CD8-positive, alpha-beta memory T cell (primary cell): ENCODE measurements around the gene ETS2. TPM values are rescaled to one million over a fixed set of nuclear protein-coding genes. Genes with fewer than 3 reads are reported as not detected.

ENCODE experiments used
- CTCF ChIA-PET: fragments of 350-600 bp; sonication (Branson Sonifier 250); formaldehyde crosslinking; loops from one replicate; lab custom pipeline; 2021; ENCODE audit warnings: antibody characterized with exemption; lab: Charles Lee
- POLR2A ChIA-PET: fragments of 350-600 bp; sonication (Branson Sonifier 250); formaldehyde crosslinking; loops from one replicate; lab custom pipeline; 2021; ENCODE audit warnings: antibody characterized with exemption; lab: Charles Lee
- DNase-seq, 5 donors: peaks; one replicate each; pipeline versions ENCODE4 v3.0.0 to v3.0.0-alpha.2; 2020 to 2022; ENCODE audit warnings: mixed read lengths in 1 of 5
- H3K27ac ChIP-seq: one replicate; pipeline ENCODE4 v1.7.0; 2013; ENCODE audit warnings: low read depth, mild to moderate bottlenecking, low read length, moderate library complexity
- H3K27me3 ChIP-seq: 2 replicates; pipeline ENCODE4 v1.7.0; 2013; ENCODE audit warnings: low read length, mild to moderate bottlenecking; ENCODE audit not compliant: insufficient read depth, poor library complexity, severe bottlenecking
- H3K36me3 ChIP-seq: 2 replicates; pipeline ENCODE4 v1.7.0; 2013; ENCODE audit warnings: mild to moderate bottlenecking, low read length, moderate library complexity; ENCODE audit not compliant: insufficient read depth
- H3K4me1 ChIP-seq: 2 replicates; pipeline ENCODE4 v1.7.0; 2013; ENCODE audit warnings: mild to moderate bottlenecking, low read length, moderate library complexity; ENCODE audit not compliant: insufficient read depth
- H3K4me3 ChIP-seq: 2 replicates; pipeline ENCODE4 v1.7.0; 2013; ENCODE audit warnings: mild to moderate bottlenecking, low read length
- H3K9me3 ChIP-seq: 2 replicates; pipeline ENCODE4 v1.7.0; 2013; ENCODE audit warnings: mild to moderate bottlenecking, low read length
- H3K27ac Mint-ChIP-seq, 8 donors: one replicate each; pipeline ENCODE4 v1.8.0; 2020 to 2021; ENCODE audit warnings: mixed read lengths in 8 of 8, mild to moderate bottlenecking in 6 of 8, inconsistent platforms in 3 of 8, moderate library complexity in 3 of 8
- H3K27me3 Mint-ChIP-seq, 2 donors: one replicate each; pipeline ENCODE4 v1.8.0; 2020 to 2021; ENCODE audit warnings: mixed read lengths in 2 of 2, mild to moderate bottlenecking in 1 of 2, moderate library complexity in 1 of 2
- H3K36me3 Mint-ChIP-seq, 3 donors: one replicate each; pipeline ENCODE4 v1.8.0; 2020 to 2021; ENCODE audit warnings: mixed read lengths in 3 of 3, inconsistent platforms in 1 of 3, mild to moderate bottlenecking in 1 of 3
- H3K4me1 Mint-ChIP-seq, 3 donors: one replicate each; pipeline ENCODE4 v1.8.0; 2020 to 2021; ENCODE audit warnings: mixed read lengths in 3 of 3, inconsistent platforms in 1 of 3, mild to moderate bottlenecking in 1 of 3
- H3K4me3 Mint-ChIP-seq, 7 donors: one replicate each; pipeline ENCODE4 v1.8.0; 2020 to 2021; ENCODE audit warnings: mixed read lengths in 7 of 7, mild to moderate bottlenecking in 6 of 7, moderate library complexity in 4 of 7, inconsistent platforms in 2 of 7
- H3K9me3 Mint-ChIP-seq, 5 donors: one replicate each; pipeline ENCODE4 v1.8.0; 2020 to 2022; ENCODE audit warnings: mixed read lengths in 5 of 5, mild to moderate bottlenecking in 3 of 5, moderate library complexity in 2 of 5, inconsistent platforms in 1 of 5
- polyA plus RNA-seq: library from polyadenylated mRNA; unstranded; fragments of 300-500 nt; fragmentation: Illumina TruSeq; gene quantifications from one replicate; pipeline ENCODE4 v1.2.3, GENCODE V29; 2021
- total RNA-seq, 2 experiments: library from RNA; stranded (reverse); gene quantifications; one replicate each; pipeline ENCODE4 v1.2.3, GENCODE V29; 2021

Gene ETS2
- total and polyA plus RNA-seq, 3 experiments from 2014 or later = 9.7 to 39.7 (median 37.9) TPM

- no peaks in the 10 kb centered on the region for H3K36me3 ChIP-seq
- Mint-ChIP-seq H3K27me3 (peaks cover 3 to 4% of the 10 kb centered on the region in 2 donors), H3K36me3 (peaks cover 0 to 26% (median 6%) of the 10 kb centered on the region in 3 donors), H3K4me1 (peaks cover 0 to 4% (median 0%) of the 10 kb centered on the region in 3 donors), H3K27ac (no peak overlapping the region), H3K4me3 (no peak overlapping the region), H3K9me3 (peaks cover 13 to 18% (median 14%) of the 10 kb centered on the region in 5 donors)
- no peaks in the 10 kb centered on the region for H3K27me3 ChIP-seq
- peaks cover 5% of the 10 kb centered on the region for H3K9me3 ChIP-seq
- H3K4me1 ChIP-seq = no peaks in the 10 kb centered on the region
- DNase-seq = no peak
- H3K27ac ChIP-seq = no peak overlapping the region
- ChIA-PET POLR2A (no interaction called here), CTCF (no interaction called here)
- no peak overlapping the region for H3K4me3 ChIP-seq
Observed at GRCh38 chr21:38784458-38785266, 21.1 kb upstream of the ETS2 start.

- H3K27ac Mint-ChIP-seq = no peak overlapping the region
- no peak overlapping the region for H3K4me3 ChIP-seq
- ChIA-PET CTCF (no interaction called here), POLR2A (no interaction called here)
- H3K36me3 ChIP-seq = no peaks in the 10 kb centered on the region
- peaks cover 0 to 26% (median 6%) of the 10 kb centered on the region in 3 donors for H3K36me3 Mint-ChIP-seq
- no peak for DNase-seq
- H3K27me3 ChIP-seq = no peaks in the 10 kb centered on the region
- H3K4me3 Mint-ChIP-seq = no peak overlapping the region
- peaks cover 0 to 4% (median 0%) of the 10 kb centered on the region in 3 donors for H3K4me1 Mint-ChIP-seq
- H3K4me1 ChIP-seq = no peaks in the 10 kb centered on the region
- H3K9me3 Mint-ChIP-seq = peaks cover 13 to 18% (median 14%) of the 10 kb centered on the region in 5 donors
- peaks cover 5% of the 10 kb centered on the region for H3K9me3 ChIP-seq
- no peak overlapping the region for H3K27ac ChIP-seq
- H3K27me3 Mint-ChIP-seq = peaks cover 3 to 4% of the 10 kb centered on the region in 2 donors
Observed at GRCh38 chr21:38785483-38785882, 20.2 kb upstream of the ETS2 start.

GRCh38 chr21:38787016-38787415 lies 18.7 kb upstream of the ETS2 start:
- no peak overlapping the region for H3K27ac ChIP-seq
- H3K27ac Mint-ChIP-seq = no peak overlapping the region
- H3K27me3 ChIP-seq = no peaks in the 10 kb centered on the region
- H3K27me3 Mint-ChIP-seq = peaks cover 3 to 4% of the 10 kb centered on the region in 2 donors
- H3K4me1 ChIP-seq = no peaks in the 10 kb centered on the region
- no peaks in the 10 kb centered on the region for H3K4me1 Mint-ChIP-seq
- peaks cover 3% of the 10 kb centered on the region for H3K9me3 ChIP-seq
- DNase-seq = no peak
- H3K36me3 ChIP-seq = no peaks in the 10 kb centered on the region
- H3K36me3 Mint-ChIP-seq = peaks cover 0 to 17% (median 3%) of the 10 kb centered on the region in 3 donors
- POLR2A ChIA-PET = no interaction called here
- H3K4me3 ChIP-seq = no peak overlapping the region
- H3K9me3 Mint-ChIP-seq = peaks cover 8 to 14% (median 9%) of the 10 kb centered on the region in 5 donors
- CTCF ChIA-PET = interaction anchor here (1.1 kb wide), 1 partner anchor 14 kb away, joined by 3 read pairs; no protein-coding TSS in a partner anchor
- H3K4me3 Mint-ChIP-seq = no peak overlapping the region

- no peaks in the 10 kb centered on the region for H3K36me3 ChIP-seq
- no peaks in the 10 kb centered on the region for H3K4me1 ChIP-seq
- DNase-seq = no peak
- POLR2A ChIA-PET = no interaction called here
- H3K9me3 ChIP-seq = no peaks in the 10 kb centered on the region
- CTCF ChIA-PET = no interaction called here
- H3K27me3 ChIP-seq = no peaks in the 10 kb centered on the region
- Mint-ChIP-seq H3K9me3 (peaks cover 4 to 9% (median 5%) of the 10 kb centered on the region in 5 donors), H3K4me1 (no peaks in the 10 kb centered on the region), H3K4me3 (no peak overlapping the region), H3K36me3 (peaks cover 0 to 10% (median 2%) of the 10 kb centered on the region in 3 donors), H3K27me3 (peaks cover 3 to 4% of the 10 kb centered on the region in 2 donors), H3K27ac (no peak overlapping the region)
- H3K4me3 ChIP-seq = no peak overlapping the region
- no peak overlapping the region for H3K27ac ChIP-seq
Observed at GRCh38 chr21:38787461-38788274, 18.1 kb upstream of the ETS2 start.

- Mint-ChIP-seq H3K4me3 (no peak overlapping the region), H3K9me3 (peaks cover 0 to 4% (median 0%) of the 10 kb centered on the region in 5 donors)
- POLR2A ChIA-PET = no interaction called here
Observed at GRCh38 chr21:38788275-38788905, 17.3 kb upstream of the ETS2 start.

GRCh38 chr21:38789275-38789674 lies 16.5 kb upstream of the ETS2 start:
- no peak overlapping the region for H3K27ac ChIP-seq
- no peaks in the 10 kb centered on the region for H3K9me3 ChIP-seq
- H3K27me3 Mint-ChIP-seq = peaks cover 3 to 4% of the 10 kb centered on the region in 2 donors
- no peaks in the 10 kb centered on the region for H3K4me1 Mint-ChIP-seq
- CTCF ChIA-PET = no interaction called here
- H3K27me3 ChIP-seq = no peaks in the 10 kb centered on the region
- no peak overlapping the region for H3K4me3 Mint-ChIP-seq
- DNase-seq = no peak
- no peaks in the 10 kb centered on the region for H3K9me3 Mint-ChIP-seq
- H3K4me3 ChIP-seq = no peak overlapping the region
- peaks cover 0 to under 1% (median 0%) of the 10 kb centered on the region in 3 donors for H3K36me3 Mint-ChIP-seq
- H3K4me1 ChIP-seq = no peaks in the 10 kb centered on the region
- POLR2A ChIA-PET = no interaction called here
- H3K36me3 ChIP-seq = no peaks in the 10 kb centered on the region
- H3K27ac Mint-ChIP-seq = no peak overlapping the region

More at GRCh38 chr21:38788275-38788905, 17.3 kb upstream of the ETS2 start:
- no peak for DNase-seq
- H3K27me3 Mint-ChIP-seq = peaks cover 3 to 4% of the 10 kb centered on the region in 2 donors
- Histone ChIP-seq H3K4me3 (no peak overlapping the region), H3K4me1 (no peaks in the 10 kb centered on the region), H3K36me3 (no peaks in the 10 kb centered on the region), H3K27ac (no peak overlapping the region), H3K27me3 (no peaks in the 10 kb centered on the region), H3K9me3 (no peaks in the 10 kb centered on the region)
- peaks cover 0 to 3% (median 2%) of the 10 kb centered on the region in 3 donors for H3K36me3 Mint-ChIP-seq
- no peaks in the 10 kb centered on the region for H3K4me1 Mint-ChIP-seq
- H3K27ac Mint-ChIP-seq = no peak overlapping the region
- CTCF ChIA-PET = no interaction called here

- H3K36me3 ChIP-seq = no peaks in the 10 kb centered on the region
- POLR2A ChIA-PET = no interaction called here
- Mint-ChIP-seq H3K4me1 (no peaks in the 10 kb centered on the region), H3K27me3 (peaks cover 4 to 6% of the 10 kb centered on the region in 2 donors), H3K4me3 (no peak overlapping the region), H3K9me3 (no peaks in the 10 kb centered on the region), H3K27ac (no peak overlapping the region), H3K36me3 (no peaks in the 10 kb centered on the region)
- no peaks in the 10 kb centered on the region for H3K9me3 ChIP-seq
- no peaks in the 10 kb centered on the region for H3K4me1 ChIP-seq
- CTCF ChIA-PET = no interaction called here
- no peaks in the 10 kb centered on the region for H3K27me3 ChIP-seq
- H3K27ac ChIP-seq = no peak overlapping the region
- no peak for DNase-seq
- no peak overlapping the region for H3K4me3 ChIP-seq
Observed at GRCh38 chr21:38790059-38790458, 15.7 kb upstream of the ETS2 start.
